ENCODE results near the gene GLRX.
"Not testable (repeated sequence)": the region's sequence is repeated elsewhere in the genome, so short reads cannot be mapped to it uniquely, and the experiment has no call there.

GLRX gene

DNA sequence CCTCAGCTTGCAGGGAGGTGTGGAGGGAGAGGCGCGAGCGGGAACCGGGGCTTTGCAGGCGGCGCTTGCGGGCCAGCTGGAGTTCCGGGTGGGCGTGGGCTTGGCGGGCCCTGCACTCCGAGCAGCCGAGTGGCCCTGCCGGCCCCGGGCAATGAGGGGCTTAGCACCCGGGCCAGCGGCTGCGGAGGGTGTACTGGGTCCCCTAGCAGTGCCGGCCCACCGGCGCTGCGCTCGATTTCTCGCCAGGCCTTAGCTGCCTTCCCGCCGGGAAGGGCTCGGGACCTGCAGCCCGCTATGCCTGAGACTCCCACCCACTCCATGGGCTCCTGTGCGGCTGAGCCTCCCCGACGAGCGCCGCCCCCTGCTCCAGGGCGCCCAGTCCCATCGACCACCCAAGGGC, 28.6 kb upstream of the GLRX start:
- DNase-seq, result not testable (repeated sequence)

DNA sequence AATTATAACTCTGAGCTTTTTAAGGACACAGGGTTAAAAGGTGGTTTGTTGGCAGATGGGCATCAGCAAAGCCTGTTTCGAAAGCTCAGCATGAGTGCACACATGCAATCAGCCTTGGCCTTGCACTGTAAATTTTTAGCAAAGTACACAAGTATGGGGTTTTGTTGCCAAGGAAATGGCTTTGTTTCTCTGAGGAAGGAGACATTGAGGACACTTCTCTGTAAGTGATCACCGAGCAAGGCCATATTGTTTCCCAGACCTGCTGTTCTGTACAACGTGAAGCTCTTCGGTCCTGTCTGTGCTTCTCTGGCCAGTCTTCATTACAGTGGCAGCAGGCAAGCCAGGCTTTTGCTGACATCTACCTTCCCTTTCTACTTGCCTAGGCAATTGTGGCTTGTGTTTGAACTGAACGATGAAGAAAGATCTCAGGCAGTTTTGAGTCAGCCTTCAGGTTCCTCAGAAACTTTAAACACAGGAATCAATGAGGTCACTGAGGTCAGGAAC, 27.9 kb upstream of the GLRX start:
- DNase-seq, result no peak

DNA sequence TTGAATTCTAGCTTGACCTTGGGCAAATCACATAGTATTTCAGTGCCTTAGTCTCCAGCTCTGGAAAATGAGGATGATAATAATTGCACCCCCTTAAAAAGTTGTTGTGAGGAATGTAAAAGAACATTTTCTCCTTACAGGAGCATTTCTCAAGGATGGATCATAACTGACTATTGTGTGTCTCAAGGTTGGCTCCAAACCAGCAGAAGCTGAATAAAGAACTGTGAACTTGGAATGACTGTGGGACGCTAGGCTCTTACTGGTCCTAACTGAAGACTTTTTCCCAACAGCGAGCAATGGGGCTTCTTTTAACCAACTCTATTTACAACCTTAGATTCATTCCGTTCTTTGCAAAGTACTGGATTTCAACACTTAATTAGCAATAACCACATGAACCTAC, 26.2 kb upstream of the GLRX start:
- DNase-seq, result no peak

DNA sequence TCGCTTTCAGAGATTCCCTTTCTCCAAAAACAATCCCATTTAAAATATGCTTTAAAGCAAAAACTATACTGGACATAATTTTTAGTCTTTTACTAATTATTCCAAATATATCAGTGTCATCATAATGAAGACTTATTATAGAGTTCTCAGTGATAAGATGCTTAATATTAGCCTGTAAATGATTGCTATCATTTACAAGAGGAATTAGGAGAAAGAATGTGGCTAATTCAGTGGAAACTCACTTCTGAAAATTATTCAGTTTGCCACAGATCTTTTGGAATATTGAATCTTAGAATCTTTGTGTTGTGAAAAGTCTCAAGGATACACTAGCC, 24.7 kb upstream of the GLRX start:
- no peak for DNase-seq

DNA sequence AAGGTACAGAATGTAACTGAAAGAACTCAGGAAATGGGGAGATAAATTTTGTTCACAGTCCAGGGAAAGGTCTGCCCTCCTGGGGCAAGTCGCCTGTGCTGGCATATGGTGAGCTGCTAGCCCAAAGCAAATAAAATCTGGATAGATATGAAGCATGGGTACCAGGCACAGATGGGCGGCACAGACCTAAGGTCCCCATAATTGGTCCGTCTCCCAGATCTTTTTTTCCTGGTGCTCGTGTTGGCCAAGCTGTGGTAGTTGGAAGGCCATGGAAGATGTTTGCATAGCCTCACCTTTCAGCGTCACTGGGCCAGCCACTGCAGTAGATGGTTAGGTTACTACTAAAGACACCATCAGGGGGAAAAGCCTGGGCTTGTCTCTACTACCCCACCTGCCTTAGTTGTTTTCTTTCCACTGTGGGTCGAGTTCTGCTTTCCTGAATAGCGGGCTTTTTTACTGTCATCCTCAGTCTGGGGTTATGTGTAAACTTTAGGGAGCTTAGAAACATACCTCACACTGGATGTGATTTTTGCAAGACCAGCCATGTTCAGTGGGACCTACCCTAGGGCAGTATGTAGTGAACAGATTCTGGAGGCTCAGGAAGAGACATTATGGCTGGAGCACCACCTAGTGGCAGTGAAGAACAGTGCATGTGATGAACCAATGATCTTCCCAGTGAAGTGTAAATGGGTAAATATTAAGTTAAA, 24.2 kb upstream of the GLRX start:
- DNase-seq, result peak; percentile 40

DNA sequence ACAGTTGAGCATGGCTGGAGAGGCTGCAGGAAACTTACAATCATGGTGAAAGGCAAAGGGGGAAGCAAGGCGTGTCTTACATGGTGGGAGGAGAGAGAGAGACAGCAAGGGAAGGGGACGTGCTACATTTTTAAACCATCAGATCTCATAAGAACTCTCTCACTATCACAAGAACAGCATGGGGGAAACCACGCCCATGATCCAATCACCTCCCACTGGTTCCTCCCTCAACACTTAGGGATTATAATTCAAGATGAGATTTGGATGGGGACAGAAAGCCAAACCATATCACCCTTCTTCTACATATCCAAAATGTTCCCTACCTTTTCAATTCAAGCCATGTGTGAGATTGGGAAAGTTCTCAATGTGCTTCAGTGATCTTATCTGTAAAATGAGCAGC, 22.9 kb upstream of the GLRX start:
- no peak for DNase-seq

DNA sequence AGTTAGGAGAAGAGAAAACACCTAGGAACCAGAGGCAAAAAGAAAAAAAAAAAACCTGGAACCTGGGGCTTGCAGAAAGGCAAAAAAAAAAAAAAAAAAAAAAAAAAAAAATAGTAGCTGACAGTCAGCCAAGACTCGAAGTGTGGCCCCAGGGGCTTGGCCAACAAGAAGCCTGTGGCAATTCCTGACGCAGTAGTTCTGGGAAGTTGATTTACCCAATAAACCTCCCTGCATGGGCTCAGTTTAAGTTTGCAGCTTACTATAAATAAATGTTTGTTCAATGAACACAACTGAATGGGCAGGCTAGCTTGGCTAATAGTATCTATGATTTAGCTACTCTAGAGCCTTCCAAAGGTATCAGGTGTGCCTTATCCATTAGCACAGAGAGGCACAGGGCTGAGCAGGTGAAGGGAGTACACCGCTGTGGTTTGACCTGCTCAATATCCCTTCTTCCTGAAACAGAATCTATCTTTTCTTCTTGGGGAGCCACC, 21.3 kb upstream of the GLRX start:
- DNase-seq, result no peak

DNA sequence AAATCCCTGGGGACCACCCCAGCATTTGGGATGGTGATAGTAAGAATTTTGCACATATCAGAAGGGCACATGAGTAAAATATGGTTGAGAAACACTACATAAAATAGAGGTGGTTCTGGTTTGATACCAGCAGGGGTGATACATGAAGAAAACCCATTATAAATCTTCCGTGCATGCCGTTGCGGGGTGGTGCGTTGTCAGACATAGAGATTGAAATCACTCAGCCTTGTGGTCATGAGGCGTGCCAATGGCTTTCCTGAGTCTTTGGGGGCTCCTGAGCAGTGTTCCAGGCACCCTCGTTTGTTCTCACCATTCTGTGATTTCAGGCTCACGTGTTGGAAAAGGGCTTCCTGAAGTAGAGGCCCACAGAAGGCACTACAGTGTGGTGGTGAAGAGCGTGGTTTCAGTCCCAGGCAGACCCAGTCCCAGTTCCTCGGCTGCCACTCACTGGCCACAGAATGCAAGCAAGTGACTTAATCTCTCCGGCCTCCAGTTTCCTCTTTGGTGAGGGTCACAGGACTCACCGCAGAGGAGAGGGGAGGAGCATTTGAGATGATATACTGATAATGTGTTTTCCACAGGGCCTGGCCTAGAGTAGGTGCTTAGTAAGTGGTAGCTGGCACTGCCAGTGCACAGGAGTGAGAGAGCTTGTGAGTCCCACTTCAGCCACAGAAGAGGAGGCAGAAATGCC, 20.5 kb upstream of the GLRX start:
- DNase-seq, result no peak

DNA sequence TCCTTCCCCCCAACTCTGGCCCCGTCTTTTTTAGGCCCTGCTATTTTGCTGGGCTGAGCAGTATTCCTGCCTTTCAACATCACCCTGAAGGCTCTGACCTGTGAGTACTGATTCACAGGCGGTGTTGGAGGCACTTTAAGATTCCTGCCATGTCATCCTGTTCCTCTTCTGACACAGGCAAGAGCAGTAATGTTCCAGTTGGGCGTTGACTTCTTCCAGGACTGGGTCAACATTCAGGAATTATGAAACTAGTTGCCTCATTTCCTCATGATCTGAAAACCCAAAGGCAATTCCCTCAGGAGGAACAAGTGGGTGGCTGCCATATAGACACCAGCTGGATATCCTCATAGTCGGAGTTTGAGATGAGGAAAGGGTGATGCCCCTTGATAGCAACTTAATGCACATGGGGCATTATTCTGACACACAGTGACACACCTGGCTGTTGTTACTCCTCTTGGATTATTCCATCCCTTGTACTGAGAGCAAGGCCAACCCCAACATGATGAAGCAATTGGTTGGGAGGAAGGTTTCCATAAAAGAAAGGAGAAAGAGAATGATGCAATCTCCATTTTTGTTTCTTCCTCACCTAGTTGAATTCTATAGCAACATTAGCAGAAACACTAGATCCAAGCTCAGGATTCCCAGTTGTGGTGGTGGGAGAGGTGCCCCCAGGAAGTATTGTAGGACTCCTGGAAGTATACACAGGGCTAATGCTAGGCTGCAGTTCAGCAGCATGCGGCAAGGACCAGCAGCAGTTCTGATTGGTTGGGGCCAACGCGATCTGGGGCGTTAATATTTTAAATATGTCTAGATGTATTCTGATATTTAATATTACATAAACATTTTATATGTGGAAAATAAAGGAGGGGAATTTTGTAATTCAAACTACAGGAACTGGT, 19.6 kb upstream of the GLRX start:
- no peak for DNase-seq

DNA sequence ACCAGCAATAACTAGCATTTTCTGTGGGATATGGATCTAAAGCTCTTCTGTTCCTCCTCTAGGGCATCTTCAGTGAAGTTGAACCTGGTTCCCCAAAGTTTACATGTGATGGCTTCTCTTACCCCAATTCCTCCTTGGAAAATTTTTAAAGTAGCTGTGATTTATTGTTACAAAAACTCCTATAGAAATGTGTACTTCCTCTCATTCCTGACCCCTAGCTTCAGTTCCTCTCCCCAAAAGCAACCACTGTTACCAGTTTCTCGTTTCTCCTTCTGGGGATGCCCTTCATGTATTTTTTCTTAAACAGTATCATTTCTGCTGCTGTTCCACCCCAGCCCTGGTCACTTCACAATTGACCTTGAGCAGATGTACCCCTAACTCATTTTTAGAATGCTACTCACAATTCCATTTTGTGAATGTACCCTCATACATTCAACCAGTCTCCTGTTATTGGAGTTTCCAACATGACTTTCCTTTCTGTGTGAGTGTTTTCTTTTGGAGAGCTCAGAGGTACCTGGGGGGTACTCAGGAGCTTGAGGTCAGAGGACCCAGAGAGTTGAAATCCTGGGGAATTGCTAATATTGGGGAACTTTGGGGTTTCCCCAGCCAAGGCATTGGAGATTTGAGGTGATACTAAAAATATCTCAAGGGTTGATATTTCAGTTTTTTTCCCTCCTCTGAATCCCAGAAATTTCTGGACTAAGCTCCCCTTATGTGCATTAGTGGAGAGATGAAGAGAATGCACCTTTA, 18.6 kb upstream of the GLRX start:
- DNase-seq, result no peak

DNA sequence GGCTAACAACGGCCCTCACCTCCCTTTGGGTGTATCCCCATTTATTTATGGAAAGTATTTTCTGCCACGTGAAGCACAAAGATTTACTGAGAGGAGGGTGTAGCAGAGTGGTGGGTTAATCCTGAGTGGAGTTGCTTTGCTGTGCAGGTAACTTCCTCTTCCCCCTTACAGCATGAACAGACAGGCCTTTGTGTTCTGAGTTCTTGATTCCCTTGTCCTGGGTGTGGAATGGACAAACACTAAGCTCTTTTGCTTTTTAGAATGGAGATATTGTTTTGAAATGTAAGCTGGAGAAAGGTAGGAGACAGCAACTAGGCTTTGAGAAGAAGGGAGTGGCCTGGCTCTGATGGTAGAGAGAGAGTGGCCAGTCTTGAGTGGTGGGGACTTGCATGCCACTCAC, 17.1 kb upstream of the GLRX start:
- no peak for DNase-seq

DNA sequence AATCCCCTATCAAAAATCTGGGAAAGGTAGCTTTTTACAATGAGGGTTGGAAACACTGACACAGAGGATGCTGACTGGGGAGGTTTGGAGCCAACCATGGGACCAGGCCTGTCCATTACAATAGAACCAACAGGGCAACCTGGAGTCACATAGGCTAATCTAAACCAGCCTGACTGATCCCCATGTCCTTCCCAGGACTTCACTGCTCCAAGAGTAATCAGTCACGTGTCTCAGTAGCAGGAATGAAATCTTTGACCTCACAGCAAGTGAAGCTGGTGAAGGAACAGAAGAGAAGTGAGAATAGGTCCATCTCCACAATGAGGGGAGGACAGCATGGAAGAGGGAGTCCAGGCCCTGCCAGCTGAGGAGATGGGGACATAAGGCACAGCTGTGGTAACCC, 16.0 kb upstream of the GLRX start:
- DNase-seq, result no peak

DNA sequence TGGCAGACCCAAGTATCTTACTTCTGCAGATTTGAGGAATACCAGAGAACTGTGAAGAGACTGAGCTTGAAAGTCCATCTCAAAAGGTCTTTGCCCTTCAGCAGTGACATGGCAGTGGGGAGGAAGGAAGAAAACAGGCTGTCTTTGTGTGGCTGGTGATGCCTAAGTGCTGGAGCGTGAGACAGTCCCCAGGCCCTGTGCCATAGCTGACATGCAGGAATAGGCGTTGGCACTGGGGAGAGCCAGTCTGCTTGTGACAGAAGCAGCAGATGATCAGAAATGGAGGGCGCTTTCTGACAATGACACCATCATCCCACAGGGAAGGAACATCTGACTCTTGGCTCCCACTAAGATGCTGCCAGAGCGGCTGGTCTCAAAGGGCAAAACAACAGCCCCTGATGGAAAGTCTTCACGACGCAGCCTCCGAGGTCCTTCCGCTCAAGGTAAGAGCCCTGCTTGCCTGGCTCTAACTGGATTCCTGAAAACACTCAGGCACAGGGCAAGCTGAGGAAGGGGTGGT, 15.5 kb upstream of the GLRX start:
- no peak for DNase-seq

DNA sequence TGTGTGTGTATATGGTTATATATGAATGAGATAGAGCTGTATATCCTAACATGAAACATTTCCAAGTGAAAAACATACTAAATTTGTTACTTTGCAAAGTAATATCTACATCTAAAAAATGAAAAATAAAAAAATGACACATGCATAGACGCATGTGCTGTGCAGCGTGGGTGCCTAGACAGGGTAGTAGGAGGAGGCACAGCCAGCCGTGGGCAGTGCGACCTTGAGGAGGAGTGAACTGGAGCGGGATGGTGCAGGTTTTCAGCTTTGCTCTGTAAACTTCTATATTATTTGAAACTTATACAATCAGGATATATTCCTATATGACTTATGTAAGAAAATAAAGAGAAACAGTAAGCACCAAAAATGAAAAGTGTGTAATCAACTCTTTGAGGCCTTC, 15.0 kb upstream of the GLRX start:
- no peak for DNase-seq

DNA sequence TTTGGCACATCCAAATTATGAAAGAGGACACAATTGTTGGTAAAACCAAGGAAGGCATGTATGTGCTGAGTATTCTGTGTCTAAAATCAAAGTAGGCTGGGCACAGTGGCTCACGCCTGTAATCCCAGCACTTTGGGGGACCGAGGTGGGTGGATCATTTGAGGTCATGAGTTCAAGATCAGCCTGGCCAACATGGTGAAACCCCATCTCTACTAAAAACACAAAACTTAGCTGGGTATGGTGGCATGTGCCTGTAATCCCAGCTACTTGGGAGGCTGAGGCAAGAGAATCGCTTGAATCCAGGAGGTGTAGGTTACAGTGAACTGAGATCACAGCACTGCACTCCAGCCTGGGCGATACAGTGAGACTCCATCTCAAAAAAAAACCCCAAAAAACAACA, 14.4 kb upstream of the GLRX start:
- DNase-seq, result not testable (repeated sequence)

DNA sequence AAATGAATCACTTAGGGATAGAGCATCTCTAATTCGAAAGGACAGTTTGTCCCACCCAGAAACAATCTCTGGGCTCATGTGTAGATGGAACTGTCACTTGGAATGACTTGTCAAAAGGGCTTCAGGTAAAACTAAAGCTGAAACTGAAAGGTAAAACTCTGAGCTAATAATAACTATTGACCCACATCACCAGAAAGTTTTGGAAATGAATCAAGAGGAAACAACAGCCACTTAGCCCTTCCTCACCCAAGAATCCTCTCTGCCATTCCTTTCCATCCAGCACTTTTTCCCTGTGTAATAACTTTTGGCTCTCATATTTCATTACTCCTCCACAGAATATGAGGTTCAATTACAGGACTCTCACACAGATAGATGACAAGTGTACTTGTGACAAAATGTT, 14.0 kb upstream of the GLRX start:
- DNase-seq, result no peak

DNA sequence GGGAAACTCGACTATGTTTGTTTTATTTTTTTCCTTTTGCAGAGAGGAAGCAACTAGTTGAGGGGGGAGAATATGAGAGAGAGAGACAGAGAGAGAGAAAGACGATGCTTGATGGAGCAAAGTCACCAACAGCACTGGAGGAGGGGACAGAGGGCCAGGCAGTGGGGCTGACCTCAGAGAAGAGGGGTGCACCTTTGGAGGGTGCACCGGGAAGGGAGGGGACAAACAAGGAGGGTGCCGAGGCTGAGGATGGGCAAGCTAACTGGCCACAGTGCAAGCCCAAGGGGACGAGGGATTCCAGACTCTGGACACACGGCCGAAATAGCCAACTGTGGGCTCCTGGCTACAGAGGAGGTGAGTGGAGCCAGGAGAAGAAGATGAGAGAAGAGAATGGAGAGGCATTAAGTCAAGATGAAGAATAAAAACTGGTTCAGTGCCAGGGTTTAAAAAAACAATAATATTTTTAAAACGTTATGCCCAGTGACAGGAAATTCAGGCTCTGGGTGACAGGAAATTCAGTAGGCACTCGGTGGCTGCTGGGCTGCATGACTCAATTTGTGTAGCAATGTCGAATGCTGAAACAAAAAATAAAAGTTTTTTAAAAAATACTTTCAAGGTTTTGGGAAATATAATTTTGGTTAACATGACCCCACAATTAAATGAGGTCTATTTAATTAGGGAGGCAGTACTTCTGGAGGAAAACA, 13.3 kb upstream of the GLRX start:
- no peak for DNase-seq

DNA sequence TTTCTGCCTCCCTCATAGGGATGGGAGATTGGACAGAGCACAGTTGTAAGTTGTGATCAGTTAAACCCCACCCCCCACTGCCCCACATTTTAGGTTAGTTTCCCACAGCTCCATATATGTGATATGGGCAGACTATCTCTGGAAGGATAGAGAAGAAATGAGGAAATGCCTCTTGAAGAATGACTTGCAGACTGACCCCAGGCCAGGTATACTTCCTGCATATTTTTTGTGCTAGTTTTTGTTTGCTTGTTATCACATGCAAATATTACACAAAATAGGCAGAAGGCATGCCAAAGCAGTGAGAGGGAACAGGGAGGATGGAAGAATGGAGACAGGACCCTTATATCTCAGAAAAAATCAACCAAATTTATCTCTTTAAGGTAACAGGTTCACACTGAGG, 10.1 kb upstream of the GLRX start:
- DNase-seq, result no peak

DNA sequence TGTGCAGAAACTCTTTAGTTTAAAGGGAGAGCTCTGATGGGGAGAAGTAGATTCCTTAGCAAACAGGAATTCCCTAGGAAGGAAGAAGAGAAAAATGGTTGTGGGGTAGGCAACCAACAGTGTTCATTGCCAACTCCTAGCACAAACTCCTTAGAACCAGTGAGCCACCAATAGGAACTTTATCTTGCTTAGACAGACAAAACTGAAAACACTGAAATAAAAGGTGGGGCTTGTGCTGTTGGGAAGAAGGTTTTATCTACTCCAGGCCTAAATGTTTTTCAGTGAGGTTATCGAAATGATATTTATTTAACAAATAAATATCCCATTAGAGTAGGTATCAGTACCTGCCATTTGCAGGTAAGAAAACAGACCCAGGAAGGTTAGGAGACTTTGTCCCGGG, 7.7 kb upstream of the GLRX start:
- no peak for DNase-seq

DNA sequence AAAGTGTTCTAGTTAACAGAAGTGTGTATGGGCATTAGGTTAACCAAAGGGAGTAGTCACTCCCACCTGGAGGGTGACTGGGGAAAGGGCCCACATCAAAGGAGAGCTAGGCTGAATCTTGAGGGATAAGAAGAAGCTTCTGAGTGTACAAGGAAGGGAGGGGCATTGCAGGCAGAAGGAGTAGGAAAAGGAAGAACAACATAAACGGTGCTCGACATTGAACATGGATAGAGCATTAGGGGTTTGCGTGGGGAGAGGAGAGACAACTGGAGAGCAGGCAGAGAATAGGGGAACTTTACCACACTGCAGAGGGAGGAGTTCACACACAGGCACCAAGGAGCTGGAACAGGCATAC, 5.3 kb upstream of the GLRX start:
- no peak for DNase-seq

DNA sequence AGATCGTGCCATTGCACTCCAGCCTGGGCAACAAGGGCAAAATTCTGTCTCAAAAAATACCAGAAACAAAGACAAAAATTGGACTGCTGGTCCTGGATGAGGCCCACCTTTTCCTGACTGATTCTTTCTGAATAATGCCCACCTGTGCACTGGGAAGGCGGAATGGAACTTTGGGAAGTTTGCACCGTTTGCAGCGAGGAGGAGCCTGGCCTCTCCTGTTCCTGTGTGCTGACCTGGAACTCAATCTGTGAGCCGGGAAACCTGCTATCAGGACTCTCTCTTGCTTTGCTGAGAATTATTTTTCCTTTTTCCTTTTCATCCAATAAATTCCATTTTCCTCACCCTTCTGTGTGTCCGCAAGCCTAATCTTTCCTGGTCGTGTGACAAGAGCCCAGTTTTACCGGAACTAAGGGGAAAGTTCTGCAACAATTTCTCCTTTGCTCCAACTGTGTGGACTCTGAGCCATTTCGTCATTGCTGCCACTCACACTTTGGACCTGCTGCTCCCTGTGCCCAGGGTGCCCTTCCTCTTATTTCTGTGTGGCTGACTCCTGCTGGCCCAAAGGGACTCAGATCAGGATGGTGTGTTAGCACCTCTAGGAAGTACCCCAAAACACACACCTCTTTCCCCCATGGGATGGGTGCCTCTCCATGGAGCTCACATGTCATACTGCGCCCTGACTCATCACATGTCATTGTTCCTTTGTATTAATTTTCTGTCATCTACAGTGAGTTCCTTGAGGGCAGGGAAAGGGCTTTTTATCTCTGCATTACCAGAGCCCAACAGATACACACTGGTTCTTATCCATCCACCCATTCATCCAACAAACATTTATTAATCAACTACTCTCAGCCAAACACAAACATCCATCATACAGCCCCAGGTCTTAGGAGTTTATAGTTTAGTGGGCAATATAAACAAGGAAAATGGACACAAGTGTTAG, 4.7 kb upstream of the GLRX start:
- no peak for DNase-seq
